Amniotic epithelial cell (primary cell): Measurements from ENCODE around the gene GJA3.

ENCODE experiments used
- DNase-seq: peaks from one replicate; pipeline ENCODE4 v3.0.0-alpha.2; 2010; ENCODE audit warnings: low read depth

Gene GJA3

DNA sequence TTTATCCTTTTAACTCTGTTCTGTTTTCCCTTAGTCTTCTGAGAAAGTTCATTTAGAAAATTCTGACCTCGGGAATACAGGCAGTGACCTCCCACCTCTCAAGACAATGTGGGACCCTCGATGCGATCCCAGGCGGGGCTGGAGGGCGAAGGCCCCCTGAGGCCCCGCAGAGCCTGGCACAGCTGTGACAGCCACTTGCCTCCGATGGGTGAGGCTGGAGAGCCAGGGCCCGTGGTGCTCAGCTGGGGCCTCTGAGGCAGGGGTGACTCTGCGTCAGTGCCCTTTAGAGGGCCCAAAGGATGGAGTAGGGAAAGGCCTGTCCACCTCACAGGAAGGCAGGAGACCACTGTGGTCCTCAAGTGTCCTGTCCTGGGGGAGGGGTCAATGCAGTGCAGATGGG, 10.3 kb downstream of the GJA3 start:
- no peak for DNase-seq

DNA sequence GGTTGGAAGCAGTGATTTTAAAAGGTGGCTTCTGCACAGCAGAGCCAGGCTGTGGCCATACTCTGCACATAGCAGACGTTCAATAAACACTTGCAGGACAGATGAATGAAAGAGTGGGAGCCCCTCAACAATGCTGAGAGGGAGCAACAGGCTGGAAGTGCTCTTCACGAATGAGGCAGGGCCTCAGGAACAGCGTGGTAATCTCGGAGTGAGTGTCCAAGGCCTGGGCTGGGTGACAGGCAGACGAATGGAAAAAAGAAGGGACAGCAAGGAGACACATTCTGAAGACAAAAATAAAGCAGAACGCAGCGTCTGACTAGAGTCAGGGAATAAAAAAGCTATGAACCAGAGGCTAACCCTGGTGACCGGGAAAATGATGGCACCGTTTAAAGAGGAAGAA, 11.1 kb downstream of the GJA3 start:
- no peak for DNase-seq

DNA sequence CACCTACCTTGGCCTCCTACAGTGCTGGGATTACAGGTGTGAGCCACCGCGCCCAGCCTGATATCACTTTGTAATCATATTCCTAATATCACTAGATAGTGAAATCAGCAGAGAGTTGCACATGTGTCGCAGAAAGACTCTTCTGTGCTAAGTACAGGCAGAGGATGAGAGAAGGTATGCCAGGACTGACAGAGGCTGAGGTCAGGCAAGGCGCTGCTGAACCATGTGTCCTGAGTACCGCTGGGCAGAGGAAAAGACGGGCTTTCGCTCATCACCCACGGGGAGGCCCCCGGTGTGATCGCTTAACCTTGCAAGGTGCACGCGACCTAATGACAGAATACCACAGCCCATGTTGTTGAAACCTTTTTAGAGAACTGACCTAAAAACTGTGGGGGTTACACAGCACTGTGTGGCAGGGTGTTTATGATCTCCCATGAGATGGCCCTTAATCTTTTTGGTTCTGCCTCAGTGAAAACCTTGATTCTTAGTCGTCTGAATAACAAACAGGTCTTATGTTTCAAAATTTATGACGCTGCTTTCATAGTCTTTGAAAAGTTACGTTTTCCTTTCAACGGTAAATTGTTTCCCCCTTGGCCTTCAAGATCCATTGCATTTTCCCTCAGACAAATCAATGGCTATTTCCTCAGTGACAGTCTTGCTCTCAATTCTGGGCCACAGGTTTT, 12.2 kb downstream of the GJA3 start:
- DNase-seq = no peak

DNA sequence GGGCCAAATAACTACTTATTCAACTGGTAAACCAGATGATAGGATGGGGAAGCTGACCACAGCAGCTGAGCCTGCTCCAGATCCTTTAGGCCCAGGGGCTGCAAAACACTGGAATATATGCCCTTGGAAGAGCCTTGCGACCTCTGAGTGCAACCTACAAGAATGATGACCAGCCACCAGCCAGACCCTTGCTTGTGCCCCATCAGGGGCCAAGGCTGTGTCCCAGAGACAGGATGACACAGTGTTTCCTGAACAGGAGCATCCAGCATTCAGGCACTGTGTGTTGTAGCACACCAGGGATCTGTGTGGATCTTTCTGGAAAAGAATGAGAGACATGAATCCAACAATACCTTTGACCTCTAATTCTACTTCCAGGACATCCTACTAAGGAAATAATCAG, 14.5 kb downstream of the GJA3 start:
- DNase-seq = no peak

DNA sequence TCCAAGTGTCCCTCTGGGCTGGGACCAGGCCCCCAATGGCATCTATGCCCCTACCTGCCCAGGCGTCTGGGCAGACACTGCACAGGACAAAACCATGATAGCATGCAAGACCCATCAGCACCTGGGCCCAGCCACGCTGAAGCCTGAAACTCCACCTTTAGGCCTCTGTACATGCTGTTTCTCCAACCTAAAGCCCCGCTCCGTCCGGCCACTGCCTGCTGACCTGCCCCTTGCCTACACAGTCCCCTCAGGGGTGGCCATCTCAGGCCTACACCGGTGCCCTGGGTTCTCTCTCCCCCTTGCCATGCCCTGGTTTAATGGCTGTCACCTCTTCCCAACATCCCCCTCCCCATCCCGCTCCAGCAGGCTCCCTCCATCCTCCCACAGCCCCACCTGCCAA, 15.3 kb downstream of the GJA3 start:
- no peak for DNase-seq

DNA sequence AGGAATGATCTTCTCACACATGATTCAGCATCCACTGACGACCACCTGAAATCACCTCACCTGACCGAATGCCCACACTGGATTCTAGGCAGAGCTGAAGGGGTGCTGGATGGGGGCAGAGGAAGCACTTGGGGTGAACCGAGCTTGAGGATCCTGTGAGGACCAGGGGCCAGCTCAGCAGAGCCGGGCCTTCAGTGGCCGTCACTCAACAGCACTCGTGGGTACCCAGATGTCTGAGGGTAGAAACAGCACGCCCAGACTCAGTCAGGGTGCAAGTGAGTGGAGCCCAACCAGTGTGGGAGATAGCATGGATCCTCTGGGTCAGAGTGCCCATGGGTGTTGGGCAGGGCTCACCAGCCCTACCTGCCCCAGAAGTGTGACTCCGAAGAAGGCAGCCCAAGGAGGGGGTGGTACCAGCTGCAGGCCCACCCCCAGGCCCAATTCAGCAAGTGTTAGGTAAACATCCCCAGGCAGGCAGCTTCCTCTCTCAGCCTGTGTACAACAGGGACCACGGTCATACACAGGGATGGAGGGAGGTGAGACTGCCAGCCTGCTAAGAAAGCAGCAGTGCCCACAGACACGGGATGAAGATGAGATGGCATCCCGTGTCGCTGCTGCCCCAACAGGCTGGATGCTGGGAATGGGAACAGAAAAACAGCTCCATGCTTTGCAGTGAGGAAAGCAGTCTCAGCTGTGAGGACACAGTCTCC, 16.6 kb downstream of the GJA3 start:
- no peak for DNase-seq

DNA sequence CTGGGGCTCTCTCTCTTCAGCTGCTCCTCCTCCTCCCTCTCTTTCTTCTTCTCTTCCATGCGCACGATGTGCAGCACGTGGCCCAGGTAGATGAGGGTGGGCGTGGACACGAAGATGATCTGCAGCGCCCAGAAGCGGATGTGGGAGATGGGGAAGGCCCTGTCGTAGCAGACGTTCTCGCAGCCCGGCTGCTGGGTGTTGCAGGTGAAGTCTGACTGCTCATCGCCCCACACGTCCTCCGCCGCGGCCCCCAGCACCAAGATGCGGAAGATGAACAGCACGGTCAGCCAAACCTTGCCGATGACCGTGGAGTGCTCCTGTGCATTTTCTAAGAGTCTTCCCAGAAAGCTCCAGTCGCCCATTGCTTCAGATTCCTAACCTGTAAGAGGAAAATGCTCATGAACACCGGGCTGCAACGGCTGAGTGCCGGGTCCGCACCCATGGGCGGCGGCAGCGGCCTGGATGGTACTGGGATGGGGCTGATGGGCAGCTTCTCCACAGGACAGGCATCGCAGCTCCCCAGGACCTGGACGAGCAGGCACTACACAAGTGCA, 17.8 kb downstream of the GJA3 start:
- DNase-seq = no peak

DNA sequence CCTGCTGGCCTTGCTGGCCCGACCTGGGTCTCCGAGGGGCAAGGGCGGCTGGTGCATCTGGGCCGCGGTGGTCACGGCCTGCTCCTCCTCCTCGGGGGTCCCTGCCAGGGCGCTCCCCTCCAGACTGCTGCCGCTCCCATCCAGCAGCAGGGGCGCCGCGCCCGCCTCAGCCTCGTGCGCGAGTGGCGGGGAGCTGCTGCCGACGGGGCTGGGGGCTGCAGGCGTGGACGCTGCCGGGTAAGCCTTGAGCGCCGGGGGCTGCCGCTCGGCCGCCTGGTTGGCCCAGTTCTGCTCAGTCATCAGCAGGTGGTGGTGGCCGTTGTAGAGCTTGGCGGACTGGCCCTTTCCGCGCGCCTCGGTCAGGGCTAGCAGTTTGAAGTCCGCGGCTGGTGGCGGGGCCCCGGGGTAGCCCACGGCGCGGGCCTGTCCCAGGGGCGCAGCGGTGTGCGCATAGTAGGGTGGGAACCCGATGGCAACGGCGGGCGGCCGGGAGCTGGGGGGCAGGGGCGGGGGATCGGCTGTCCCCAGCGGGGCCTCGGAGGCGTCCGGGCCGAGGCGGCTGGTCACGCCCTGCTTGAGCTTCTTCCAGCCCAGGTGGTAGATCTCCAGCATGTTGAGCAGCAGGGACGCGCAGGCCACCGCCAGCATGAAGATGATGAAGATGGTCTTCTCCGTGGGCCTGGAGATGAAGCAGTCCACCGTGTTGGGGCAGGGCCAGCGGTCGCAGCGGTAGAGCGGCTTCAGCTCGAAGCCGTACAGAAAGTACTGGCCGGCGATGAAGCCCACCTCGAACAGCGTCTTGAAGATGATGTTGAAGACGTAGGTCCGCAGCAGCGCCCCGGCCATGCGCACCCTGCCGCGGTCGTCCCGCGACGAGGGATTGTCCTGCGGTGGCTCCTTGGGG, 18.6 kb downstream of the GJA3 start:
- no peak for DNase-seq

DNA sequence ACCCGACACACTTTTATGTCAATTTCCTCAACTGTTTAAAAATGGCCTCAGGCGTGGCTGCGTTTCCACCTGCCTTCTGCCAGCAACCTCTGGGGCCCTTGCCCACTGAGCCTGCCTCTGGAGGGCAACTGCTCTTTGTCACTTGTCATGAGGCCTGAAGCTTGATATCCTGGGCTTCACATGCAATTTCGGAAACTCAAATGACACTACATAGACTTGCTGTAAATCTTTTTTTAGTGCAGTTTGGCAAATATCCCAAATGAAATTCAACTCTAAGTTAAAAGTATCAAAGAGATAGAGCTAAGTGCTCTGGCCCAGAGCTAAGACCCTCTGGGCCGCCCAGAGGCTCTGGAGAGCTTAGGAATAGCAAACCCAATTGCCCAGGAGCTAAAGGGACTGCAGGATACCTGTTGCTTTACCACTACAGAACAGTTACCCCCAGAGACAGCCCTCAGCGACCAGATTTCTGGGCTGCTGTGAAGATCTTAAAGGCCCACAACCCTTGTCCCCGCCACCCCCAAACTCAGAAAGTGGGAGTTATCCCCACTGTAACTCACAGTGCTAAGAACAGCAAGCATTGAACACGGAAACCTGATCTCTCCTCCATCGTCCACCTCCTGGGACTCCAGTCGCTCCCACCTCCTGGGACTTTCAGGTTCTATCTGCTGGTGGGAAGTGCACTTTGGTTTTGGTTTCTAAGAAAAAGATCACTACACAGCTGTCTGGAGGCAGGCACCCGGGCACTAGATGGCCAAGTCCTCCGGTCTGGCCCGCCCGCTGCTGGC, 19.4 kb downstream of the GJA3 start:
- DNase-seq = no peak

DNA sequence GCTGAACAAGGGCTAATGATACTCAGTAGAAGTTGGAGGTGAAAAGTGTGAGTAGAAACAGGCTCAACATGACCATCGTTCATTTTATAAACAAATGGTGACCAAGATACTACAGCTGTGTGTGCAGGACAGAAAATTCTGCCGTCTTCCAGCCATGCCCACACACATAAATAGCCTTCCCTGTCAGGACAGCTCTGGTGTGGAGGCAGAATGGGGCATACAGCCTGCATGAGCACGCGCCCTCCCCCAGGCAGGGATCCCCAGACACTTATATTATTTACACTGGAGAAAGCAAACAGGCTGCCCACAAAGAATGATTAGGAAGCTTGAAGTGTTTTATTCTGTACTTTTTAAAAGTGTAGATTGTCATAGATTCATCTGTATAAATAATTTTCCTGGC, 20.4 kb downstream of the GJA3 start:
- DNase-seq = no peak

DNA sequence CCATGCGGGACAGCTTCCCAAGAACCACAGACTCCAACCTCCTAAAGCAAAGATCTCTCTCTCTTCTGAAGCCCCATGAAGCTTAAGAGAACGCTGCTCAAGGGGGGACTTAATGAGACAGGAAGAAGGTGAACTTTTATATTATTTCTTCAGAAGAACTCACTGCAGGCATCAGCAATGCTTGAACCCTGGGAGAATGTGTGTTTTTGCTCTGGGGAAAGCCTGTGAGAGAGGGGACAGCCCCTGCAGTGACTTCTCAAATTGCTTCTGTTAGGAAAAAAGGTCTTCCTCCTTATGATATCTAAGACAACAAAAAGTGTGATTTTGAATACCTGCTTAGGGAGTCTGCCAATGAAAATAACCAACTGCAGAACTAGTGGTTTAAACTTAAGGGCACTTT, 23.0 kb downstream of the GJA3 start:
- DNase-seq = no peak

DNA sequence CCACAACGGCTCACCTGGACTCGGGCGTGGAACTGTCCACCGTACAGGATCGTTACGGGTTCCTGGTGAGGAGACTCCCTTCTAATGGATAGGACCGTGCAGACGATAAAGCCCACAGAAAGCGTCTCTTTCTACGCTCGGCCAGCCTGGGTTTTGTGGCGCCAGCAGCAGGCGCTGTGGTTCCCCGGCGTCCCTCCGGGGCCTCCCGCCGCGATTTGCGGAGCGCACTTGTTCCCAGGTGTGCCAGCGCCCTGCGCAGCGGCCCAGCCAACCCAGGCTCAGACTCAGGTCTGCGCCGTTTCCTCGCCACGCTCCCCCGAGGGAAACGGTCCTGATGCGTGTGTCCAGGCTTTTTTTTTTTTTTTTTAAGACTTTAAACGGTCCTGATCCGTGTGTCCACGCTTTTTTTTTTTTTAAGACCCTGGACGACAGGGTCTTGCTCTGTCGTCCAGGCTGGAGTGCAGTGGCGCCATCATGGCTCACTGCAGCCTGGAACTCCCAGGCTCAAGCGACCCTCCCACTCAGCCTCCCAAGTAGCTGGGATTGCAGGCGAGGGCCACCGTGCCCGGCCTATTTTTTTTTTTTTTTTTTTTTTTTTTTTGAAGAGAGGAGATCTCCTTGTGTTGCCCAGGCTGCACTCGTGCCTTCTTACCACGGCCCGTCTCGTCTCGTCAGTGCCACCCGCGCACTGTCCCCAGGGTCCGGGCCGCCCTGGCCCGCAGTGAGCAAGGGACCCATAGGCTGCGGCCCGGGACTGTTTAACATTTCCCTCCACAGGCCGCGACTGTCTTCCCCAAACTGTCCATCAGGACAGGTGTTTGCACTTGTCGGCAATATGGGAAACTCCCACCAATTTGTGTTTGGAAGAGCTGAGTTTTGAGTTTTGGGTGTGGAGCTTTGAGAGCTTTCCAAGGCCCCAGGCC, 23.8 kb downstream of the GJA3 start:
- no peak for DNase-seq

DNA sequence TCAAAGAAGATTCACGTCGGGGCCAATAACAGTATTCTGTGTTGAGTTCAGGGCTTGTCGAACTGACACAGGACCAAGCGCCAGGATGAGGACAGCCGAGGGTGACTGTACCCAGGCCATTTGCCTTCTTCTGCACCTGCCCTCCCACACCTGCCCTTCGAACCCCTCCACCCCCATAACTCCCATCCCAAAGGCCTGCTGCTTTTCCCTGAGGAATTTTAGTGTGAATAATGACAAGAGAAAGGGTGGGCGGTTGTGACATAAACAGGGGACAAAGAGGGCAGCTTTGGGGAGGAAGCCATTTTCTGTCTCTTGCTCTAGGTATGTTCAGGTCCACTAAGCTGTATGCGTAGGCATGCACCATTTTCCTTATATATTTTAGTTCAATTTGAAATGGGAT, 26.1 kb downstream of the GJA3 start:
- DNase-seq = no peak

DNA sequence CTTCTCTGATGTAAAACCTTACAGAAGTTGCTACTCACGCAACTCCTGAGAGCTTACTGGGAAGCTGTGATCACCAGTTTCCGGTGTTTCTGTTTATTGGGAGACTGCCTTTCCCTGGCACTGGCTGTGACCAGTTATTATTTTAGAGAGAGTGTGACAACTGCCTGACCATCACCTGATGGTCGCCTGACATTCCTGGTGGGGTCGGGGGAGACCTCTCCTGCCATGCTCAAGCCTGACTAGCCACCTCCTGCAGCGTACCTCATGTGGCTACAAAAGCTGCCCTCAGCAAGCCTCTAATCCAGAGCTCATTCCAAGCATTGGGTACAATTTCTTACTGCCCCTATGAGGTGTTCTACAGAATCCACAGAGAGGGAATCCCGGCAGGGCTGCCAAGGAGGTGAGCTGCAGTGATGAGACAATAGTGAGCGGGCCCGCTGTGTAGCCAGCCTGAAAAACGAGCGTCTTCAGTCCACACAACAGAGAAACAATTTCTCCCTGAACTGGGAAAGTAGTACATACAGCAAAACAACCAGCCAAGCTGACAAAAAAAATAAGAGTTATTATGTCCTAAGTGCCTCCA, 28.7 kb downstream of the GJA3 start:
- no peak for DNase-seq

DNA sequence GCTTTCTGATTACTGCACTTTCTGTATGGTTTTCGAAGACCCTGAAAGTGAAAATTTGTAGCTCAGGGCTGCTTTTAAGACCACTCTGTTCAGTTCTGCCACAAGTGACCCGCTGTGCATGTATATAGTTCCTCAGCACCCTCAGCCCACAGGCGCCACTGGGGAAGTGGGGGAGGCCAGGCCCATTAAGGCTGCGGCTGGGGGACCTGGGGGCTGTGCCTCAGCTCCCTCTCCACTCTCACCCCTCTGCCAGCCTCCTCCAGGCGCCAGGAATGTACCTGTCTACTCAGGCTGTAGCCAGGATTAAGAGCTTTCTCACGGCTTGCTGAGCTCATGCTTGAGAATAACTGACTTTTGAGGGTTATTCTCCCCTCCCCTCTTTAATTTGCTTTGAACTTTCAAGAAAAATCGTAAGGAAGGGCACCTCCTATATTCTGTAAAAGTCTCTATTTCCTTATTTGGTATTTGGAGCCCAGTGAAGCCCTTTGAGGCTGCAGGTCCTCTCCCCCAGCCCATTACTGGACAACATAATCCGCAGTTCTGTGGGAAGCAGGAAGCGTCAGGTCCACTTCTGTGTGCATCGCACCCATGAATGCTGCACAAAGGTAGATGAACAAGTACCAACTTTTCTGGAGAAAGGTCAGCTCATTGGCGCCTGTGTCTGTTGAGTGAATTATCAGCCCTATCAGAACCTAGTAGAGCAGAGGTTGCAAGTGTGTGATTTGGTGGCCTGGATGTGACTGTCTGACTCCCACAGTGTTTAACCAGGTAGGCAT, 29.6 kb downstream of the GJA3 start:
- DNase-seq = no peak

DNA sequence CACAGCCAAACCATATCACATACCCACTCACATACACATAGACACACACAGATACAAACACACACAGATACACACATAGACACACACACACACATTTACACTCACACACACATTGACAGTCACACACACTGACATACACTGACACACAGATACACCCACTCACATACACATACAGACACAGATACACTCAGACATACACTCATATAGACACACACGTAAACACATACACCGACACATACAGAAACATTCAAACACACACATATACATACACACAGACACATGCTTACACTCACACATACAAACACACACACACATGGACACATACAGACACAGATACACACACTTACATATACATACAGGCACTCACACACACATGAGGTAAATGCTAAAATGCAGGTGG, 30.2 kb downstream of the GJA3 start:
- DNase-seq = no peak

DNA sequence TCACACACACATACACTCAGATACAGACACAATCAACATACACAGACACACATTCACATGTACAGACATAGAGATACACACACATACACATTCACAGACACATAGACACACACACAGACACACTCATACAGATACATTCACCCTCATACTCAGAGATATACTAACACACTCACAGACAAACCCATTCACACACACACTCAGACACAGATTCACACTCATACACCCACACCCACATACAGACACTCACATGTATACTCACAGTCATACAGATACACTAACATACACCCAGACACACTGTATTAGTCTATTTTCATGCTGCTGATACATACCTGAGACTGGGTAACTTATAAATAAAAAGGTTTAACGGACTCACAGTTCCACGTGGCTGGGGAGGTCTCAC, 30.8 kb downstream of the GJA3 start:
- no peak for DNase-seq

DNA sequence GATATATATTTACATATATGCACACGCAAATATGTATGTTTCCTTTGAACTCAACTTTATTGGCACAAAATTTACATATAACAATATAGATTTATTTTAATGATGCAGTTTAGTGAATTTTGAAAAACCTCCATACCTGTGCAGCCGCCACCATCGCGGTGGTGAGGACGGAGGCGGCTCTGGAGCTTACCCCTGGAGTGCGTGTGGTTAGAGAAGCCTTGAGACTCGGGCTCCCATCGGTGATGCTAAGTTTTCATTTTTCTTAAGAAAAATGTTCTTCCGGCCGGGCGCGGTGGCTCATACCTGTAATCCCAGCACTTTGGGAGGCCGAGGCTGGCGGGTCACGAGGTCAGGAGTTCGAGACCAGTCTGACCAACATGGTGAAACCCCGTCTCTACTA, 31.8 kb downstream of the GJA3 start:
- DNase-seq = no peak

DNA sequence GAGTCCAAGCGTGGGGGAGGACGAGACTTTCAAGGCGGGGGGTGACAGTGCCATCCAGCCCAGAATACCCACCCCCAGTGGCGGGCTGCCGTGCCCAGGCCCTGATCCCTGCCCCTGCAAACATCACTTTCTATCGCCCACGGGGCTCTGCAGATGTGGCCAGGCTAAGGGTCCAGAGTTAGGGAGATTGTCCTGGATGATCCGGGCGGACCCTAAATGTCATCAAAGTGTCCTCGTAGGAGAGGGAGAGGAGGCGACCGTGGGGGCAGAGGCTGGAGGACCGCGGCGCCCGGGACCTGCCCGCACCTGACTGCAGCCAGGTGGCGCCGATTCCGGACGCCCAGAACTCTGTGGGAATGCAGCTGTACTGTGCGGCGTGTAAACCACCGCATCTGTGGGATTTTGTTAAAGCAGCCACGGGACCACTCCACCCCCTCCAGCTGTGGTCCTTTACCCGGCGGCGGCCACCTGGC, 32.4 kb downstream of the GJA3 start:
- no peak for DNase-seq
